ENCODE measurements around the gene SEMA7A.

Gene SEMA7A

DNA sequence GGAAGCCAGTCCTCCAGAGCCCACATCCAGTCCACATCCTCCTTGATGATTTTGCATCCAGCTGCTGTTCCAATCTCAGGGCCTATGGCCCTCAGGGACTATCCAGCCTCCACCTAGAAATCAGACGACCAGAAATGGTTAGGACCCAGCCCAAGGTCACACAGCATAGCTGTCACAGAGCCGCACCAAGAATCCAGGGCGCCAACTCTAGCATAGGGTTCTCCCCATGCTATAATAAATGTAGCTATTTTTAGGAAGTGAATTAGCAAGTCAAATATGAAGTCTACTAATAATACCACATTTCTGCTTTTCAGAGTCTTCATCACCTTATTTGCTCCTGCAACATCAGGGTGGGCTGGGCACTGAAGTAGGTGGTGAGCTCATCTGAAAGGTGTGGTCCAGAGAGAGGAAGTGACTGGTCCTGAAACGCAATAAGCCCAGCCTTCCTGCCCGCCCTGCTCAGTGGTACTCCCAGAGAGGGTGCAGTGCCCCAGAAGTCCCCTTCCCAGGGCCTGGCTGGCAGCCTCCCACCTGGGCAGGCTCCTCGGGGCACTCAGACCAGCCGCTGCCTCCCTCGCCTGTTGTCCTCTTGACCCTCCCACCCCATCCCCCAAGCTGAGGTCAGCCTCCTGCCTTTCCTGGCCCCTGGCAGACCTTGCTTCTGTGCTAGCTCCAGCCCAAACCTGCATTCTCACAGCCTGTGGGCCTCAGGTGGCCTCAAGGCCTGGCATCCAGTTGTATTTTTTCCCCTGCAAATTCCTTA lies 48.7 kb downstream of the SEMA7A start:
- peak; percentile 50 to 86 for DNase-seq

GRCh38 chr15:74384566-74384880 lies 49.2 kb downstream of the SEMA7A start:
- DNase-seq: no peak

- DNase-seq: peak; percentile 43 to 84
These were observed 49.8 kb downstream of the SEMA7A start for GRCh38 chr15:74383695-74384565.

GRCh38 chr15:74383286-74383685 lies 50.5 kb downstream of the SEMA7A start:
- no peak for DNase-seq

DNA sequence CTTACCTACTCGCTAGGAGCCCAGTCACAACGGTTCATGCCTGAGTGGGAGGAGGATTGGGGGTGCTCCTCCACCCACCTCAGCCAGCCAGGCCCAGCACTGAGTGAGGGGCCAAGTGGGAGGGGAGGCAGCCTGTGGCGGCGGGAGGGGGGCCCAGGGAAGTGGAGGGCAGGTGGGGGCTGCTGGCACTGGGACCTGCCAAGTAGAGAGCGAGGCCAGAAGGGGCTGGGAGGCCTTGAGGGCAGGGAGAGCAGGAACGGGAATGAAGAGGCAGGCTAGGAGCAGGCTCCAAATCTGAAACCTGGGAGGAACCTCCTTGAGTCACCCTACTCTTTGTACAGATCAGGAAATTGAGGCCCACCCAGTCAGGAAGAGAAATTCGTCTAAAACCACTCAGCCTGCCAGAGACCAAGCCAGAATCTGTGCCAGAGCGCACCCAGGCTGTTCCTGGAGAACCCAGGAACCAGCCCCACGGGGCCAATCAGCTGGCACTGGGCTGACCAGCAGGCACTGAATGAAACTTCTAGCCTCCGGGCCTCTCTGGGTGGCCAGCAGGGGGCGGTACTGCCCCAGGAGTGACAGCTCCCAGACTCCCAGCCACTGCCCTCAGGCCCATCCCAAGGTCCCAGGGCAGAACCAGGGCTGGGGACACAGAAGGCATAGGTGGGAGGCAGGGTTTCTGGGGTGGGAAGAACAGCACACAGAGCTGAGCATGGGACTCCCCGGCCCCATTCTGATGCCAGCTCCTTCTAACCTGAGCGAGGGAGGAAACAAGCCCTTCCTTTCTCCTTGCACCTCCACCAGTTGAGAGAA lies 51.5 kb downstream of the SEMA7A start:
- DNase-seq: peak; percentile 78 to 79

- no peak for DNase-seq
These were observed 52.3 kb downstream of the SEMA7A start for GRCh38 chr15:74381481-74381880.

- DNase-seq: no peak
These were observed 52.6 kb downstream of the SEMA7A start for GRCh38 chr15:74381190-74381453.

GRCh38 chr15:74380361-74381189 lies 53.2 kb downstream of the SEMA7A start:
- no peak for DNase-seq

DNA sequence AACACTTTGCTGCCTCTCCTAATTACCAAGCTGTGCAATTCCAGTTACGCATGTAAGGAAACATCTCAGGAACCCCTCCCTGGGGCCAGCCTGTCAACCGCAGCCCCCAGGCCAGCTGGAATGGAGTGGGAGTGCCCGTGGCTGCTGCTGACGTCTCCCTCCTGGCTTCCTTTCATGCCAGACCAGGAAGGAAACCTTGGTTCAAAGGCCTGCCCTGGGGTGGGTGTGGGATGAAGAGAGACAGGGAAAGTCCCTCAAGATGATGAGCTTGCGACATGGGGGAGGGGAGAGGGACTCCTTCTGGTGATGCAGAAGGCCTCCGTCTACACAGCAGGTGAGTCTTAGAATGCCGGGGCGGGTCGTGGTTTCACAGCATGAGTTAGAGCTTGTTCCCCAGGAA lies 54.9 kb downstream of the SEMA7A start:
- peak in 1 of 2 donors; percentile 25 for DNase-seq

DNA sequence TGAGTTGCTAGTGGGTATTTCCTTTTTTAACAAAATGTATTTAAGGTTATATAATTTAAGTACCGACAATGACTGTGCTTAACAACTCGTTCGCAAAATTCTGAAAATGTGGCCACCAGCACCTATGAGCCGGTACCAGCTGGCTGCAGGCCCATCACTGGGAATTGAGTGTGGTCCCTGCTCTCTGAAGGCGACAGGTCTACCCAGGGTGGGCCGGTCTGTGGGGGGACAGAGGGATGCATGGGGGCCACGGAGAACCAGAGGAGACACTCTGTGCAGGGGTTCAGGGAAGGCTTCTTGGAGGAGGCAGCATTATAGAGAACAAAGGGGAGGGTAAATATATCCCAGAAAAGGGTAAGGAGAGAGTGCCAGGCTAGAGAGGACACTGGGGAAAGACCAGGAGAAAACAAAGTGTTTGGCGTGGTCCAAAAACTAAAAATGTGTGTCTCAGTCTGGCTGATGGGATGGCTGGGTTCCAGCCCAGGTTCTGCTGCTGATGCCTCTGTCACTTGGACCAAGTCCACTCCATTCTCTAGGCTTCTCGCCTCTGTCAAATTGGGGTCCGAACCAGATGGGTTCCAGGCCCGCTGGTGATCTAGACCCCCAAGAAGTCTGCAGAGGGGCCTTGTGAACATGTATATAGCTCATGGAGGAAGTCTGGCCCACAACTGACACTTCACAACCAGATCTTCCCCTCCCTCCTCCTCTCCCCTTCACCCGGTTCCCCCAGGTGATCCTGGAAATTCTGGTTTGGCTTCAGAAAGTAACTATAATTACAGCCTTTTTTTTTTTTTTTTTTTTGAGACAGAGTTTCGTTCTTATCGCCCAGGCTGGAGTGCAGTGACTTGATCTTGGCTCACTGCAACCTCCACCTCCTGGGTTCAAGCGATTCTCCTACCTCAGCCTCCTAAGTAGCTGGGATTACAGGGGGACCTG lies 55.7 kb downstream of the SEMA7A start:
- no peak for DNase-seq

GRCh38 chr15:74376825-74377581 lies 56.8 kb downstream of the SEMA7A start:
- DNase-seq: no peak

GRCh38 chr15:74376226-74376625 lies 57.5 kb downstream of the SEMA7A start:
- no peak for DNase-seq

- DNase-seq: peak; percentile 81 to 87
These were observed 58.5 kb downstream of the SEMA7A start for GRCh38 chr15:74375303-74375693.

- DNase-seq: no peak
These were observed 59.0 kb downstream of the SEMA7A start for GRCh38 chr15:74374648-74375302.

DNA sequence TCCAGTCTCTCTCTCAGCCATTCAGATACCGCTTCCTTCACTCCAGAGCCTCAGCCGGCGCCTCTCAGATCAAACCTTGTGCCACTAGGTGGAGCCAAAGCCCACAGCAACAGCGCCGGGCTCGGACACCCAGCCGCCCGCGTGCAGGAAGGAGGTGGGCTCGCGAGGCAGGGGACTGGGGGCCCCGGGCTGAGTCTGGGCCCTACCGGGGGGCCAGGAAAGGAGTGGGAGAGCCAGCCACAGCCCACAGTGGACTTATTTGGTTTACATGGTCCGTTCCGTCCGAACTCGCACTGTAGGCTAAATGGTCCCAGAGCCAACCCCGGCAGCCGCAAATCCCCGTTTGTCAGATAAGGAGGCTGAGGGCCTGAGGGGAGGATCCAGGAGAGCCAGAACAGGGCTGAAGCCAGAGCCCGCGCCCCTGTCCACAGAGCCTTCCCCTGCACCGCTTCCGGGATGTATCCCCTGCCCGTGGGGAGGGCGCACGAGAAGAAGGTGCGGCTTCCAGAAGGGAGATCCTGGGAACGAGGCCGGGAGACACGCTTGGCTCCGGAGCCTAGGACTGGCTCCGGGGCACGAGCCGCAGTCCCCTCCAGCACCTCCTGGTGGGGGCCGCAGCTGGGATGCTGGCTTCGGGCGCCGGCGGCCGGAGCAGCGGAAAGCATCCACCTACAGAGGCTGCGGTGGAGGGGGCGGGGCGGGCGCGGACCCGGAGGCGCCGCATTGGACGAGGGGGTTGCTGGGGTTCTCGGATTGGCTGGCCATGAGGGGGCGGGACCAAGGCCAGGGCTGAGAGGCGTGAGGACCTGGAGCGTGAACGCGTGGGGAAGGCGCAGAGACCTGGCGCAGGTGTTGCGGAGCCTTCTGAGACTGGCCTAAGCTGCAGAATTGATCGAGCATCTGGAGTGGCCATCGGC lies 59.8 kb downstream of the SEMA7A start:
- peak; percentile 95 for DNase-seq

DNA sequence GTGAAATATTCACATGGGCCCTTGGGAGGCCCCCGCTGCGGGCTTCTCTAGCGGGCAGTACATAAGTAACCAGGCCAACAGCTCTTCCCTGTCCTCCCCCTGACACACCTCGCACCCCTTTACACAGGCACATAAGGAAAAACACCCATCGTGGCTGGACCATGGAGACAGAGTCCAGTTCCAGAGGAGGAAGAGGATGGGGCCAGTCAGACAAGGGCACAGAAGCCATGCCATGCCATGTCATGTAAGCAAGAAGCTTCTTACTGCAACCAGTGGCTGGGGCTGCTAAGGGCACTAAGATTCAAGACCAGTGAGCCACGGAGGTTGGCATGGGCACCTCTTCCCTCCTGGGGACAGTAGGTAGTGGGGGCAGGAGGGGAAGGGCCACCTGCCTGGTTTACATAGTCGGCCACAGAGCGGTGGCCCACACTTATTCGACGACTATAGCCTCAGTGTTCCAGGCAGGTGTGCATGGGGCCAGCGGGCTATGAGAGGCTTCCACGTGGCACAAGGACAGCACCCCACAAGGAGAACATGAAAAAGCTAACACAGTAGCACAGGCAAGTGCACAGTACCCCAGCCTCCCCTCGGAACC lies 60.6 kb downstream of the SEMA7A start:
- DNase-seq: no peak

- no peak for DNase-seq
These were observed 63.3 kb downstream of the SEMA7A start for GRCh38 chr15:74370471-74370870.

DNA sequence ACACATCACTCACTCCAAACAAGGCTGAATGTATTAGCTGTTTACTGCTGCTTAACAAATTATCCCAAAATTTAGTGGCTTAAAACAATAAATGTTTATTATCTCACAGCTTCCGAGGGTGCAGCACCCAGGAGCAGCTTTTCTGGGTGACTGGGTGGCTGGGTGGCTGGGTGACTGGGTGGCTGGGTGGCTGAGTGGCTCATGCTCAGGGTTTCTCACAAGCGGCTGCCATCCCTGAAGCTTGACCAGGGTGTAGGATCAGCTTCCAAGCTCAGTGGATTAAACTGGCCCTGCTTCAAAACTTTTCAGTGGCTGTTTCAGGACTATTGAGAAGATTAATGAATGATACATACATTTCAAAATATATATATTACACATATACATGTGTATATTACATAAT lies 64.0 kb downstream of the SEMA7A start:
- no peak for DNase-seq
